Esophagus muscularis mucosa (tissue), 4 donors: ENCODE measurements around the gene LRAT. TPM values are rescaled to one million over a fixed set of nuclear protein-coding genes. Genes with fewer than 3 reads are reported as not detected.

Source experiments
- DNase-seq: peaks from one replicate; pipeline ENCODE4 v3.0.0-alpha.2; 2017; ENCODE audit errors: extremely low spot score
- H3K27ac ChIP-seq, 4 donors: fragments of 200-600 bp; sonication (generic); replicated peaks in 1 of 4; 1 replicate in 3 of 4; 2 replicates in 1 of 4; pipeline ENCODE4 v1.5.1; 2016 to 2019; ENCODE audit warnings: mild to moderate bottlenecking in 1 of 4
- H3K27me3 ChIP-seq, 4 donors: fragments of 200-600 bp; sonication (generic); one replicate each; pipeline versions ENCODE4 v1.5.1 to v1.6.0; 2016 to 2019
- H3K36me3 ChIP-seq, 4 donors: fragments of 200-600 bp; sonication (generic); one replicate each; pipeline ENCODE4 v1.5.1; 2016 to 2019
- H3K4me1 ChIP-seq, 4 donors: fragments of 200-600 bp; sonication (generic); one replicate each; pipeline ENCODE4 v1.5.1; 2016 to 2019
- H3K4me3 ChIP-seq, 4 donors: fragments of 200-600 bp; sonication (generic); 1 replicate in 2 of 4; 2 replicates in 2 of 4; pipeline ENCODE4 v1.5.1; 2016 to 2019; ENCODE audit warnings: mild to moderate bottlenecking in 4 of 4, moderate library complexity in 1 of 4
- H3K9me3 ChIP-seq, 4 donors: fragments of 200-600 bp; sonication (generic); 1 replicate in 3 of 4; 2 replicates in 1 of 4; pipeline ENCODE4 v1.5.1; 2016 to 2019
- CTCF ChIP-seq, 3 experiments: fragments of 200-600 bp in 2 of 3; fragments of 450-650 bp in 1 of 3; sonication (generic) in 2 of 3; IDR thresholded peaks; one replicate each; pipeline ENCODE4 v1.5.1; 2017 to 2019; ENCODE audit warnings: antibody characterized with exemption in 3 of 3, mild to moderate bottlenecking in 2 of 3, moderate library complexity in 1 of 3
- EP300 ChIP-seq: sonication (generic); formaldehyde crosslinking; IDR thresholded peaks from one replicate; pipeline ENCODE4 v1.6.1; 2017; ENCODE audit warnings: antibody characterized with exemption
- POLR2A ChIP-seq: fragments of 450-650 bp; IDR thresholded peaks from one replicate; pipeline ENCODE4 v1.6.1; 2017; ENCODE audit warnings: antibody characterized with exemption, moderate library complexity, mild to moderate bottlenecking, low read depth
- POLR2AphosphoS5 ChIP-seq, 2 donors: sonication (generic); formaldehyde crosslinking; IDR thresholded peaks; one replicate each; pipeline ENCODE4 v1.6.1; 2017; ENCODE audit warnings: antibody characterized with exemption in 2 of 2
- WGBS: methylation state at CpG from one replicate; pipeline ENCODE4 v1.1.5; 2018; 5-methylcytosine and 5-hydroxymethylcytosine counted together
- intact Hi-C: fragments of 100-400 bp; cut with DNase I; formaldehyde crosslinking; loops from one replicate; pipeline ENCODE4 v1.15.1; 2023
- total RNA-seq, 4 donors: library from RNA; depleted of rRNA; stranded (reverse); fragments of >200 nt; gene quantifications; one replicate each; pipeline versions ENCODE4 v1.1.0 to v1.2.1, GENCODE V29; 2016

LRAT gene
- total RNA-seq, 4 donors from 2014 or later, result 0.19 to 0.83 (median 0.39) TPM

- Histone ChIP-seq H3K4me1 (peaks cover 17 to 35% (median 33%) of the 10 kb centered on the region in 4 donors), H3K9me3 (no peaks in the 10 kb centered on the region), H3K27ac (peak overlapping the region in 1 of 4 donors; percentile 10), H3K36me3 (no peaks in the 10 kb centered on the region), H3K27me3 (peaks cover 0 to 24% (median 12%) of the 10 kb centered on the region in 4 donors), H3K4me3 (no peak overlapping the region)
- no peak for TF ChIP-seq EP300
- no peak for TF ChIP-seq CTCF (IDR thresholded peaks at IDR 0.05)
- no peak for TF ChIP-seq POLR2A
- no peak for TF ChIP-seq POLR2AphosphoS5 (IDR thresholded peaks at IDR 0.05)
- intact Hi-C loops, result no loop called here
- DNase-seq, result no peak
Observed at GRCh38 chr4:154739111-154739510, 4.7 kb upstream of the LRAT start.

GRCh38 chr4:154740462-154740861 lies 3.3 kb upstream of the LRAT start:
- Histone ChIP-seq H3K27ac (no peak overlapping the region), H3K27me3 (peaks cover 0 to 38% (median 21%) of the 10 kb centered on the region in 4 donors), H3K4me3 (no peak overlapping the region), H3K36me3 (no peaks in the 10 kb centered on the region), H3K4me1 (peaks cover 17 to 40% (median 39%) of the 10 kb centered on the region in 4 donors), H3K9me3 (no peaks in the 10 kb centered on the region)
- no peak for DNase-seq
- intact Hi-C loops, result no loop called here
- 86% methylated on average over 23 of the region's 24 CpGs for WGBS
- TF ChIP-seq POLR2AphosphoS5 (IDR thresholded peaks at IDR 0.05) (no peak), CTCF (IDR thresholded peaks at IDR 0.05) (no peak), POLR2A (no peak), EP300 (no peak)

- Histone ChIP-seq H3K27me3 (peaks cover 0 to 39% (median 21%) of the 10 kb centered on the region in 4 donors), H3K27ac (no peak overlapping the region), H3K36me3 (no peaks in the 10 kb centered on the region), H3K4me1 (peaks cover 17 to 40% (median 39%) of the 10 kb centered on the region in 4 donors), H3K4me3 (peak overlapping the region in 2 of 4 donors; percentile 16 to 58), H3K9me3 (no peaks in the 10 kb centered on the region)
- WGBS, result 53% methylated on average over 20 of the region's 20 CpGs
- no peak for TF ChIP-seq POLR2AphosphoS5 (IDR thresholded peaks at IDR 0.05)
- TF ChIP-seq EP300, result no peak
- TF ChIP-seq CTCF (IDR thresholded peaks at IDR 0.05), result no peak
- TF ChIP-seq POLR2A, result no peak
- intact Hi-C loops, result no loop called here
- DNase-seq, result no peak
Observed at GRCh38 chr4:154741131-154741665, 2.6 kb upstream of the LRAT start.

- intact Hi-C loops, result no loop called here
- peaks cover 0 to 39% (median 21%) of the 10 kb centered on the region in 4 donors for H3K27me3 ChIP-seq
- H3K36me3 ChIP-seq, result no peaks in the 10 kb centered on the region
- H3K27ac ChIP-seq, result no peak overlapping the region
- TF ChIP-seq EP300 (no peak), POLR2A (no peak), CTCF (IDR thresholded peaks at IDR 0.05) (no peak), POLR2AphosphoS5 (IDR thresholded peaks at IDR 0.05) (no peak)
- H3K9me3 ChIP-seq, result no peaks in the 10 kb centered on the region
- H3K4me3 ChIP-seq, result peak overlapping the region; percentile 55 to 63 (median 58)
- WGBS, result 14% methylated on average over 45 of the region's 49 CpGs
- peaks cover 17 to 40% (median 39%) of the 10 kb centered on the region in 4 donors for H3K4me1 ChIP-seq
- no peak for DNase-seq
Observed at GRCh38 chr4:154741922-154742850, 1.6 kb upstream of the LRAT start.
